ENCODE results near the gene KCNA1.
A peak's percentile ranks its signal among the peaks of the same experiment; 100 is the strongest.
"Not testable (repeated sequence)": the region's sequence is repeated elsewhere in the genome, so short reads cannot be mapped to it uniquely, and the experiment has no call there.

The KCNA1 gene

GRCh38 chr12:4909734-4910501, at the start of gene KCNA1:
Gene KCNA1 (plus strand): TSS chr12:4909905. CDS start chr12:4911379, 1,474 bp downstream.
- no peak for DNase-seq

DNA sequence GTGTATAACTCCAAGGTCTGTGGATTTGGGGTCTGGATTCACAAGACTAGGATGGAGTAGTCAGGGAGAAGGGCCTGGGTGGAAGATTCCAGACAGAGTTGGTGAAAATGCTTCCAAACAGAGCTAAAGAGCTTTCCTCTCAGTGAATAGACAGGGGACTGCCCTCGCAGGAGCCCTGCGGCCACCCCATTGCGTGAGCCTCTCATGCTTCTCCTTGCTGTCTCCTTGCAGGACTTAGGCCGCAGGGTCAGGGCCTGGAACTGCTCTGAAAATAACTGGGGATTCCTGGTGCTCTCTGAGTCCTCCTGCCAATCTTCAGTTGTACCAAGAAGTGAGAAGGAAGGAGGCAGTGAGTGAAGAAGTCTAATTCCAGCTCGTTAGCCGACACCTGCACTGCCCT, 49.0 kb upstream of the KCNA1 start:
- no peak for DNase-seq

- DNase-seq, result no peak
These were observed 46.9 kb upstream of the KCNA1 start for GRCh38 chr12:4862809-4863208.

GRCh38 chr12:4864575-4864974, 45.1 kb upstream of the KCNA1 start:
- DNase-seq, result no peak

DNA sequence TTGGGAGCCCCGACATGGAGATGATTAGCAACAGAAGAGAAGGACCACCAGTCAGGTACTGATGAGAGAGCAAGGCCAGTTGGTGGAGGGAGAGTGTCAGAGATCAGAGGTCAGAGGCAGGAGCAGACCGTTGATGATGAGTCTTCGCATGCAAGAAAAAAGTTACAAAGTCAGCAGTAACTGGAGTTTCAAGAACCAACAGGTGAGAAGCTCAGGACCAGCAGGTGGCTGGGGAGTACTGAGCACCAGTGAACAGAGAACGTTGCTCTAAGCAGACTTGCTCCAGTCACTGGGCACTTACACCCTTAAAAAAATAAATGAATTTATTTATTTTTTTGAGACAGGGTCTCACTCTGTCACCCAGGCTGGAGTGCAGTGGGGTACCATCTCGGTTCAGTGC, 44.5 kb upstream of the KCNA1 start:
- no peak for DNase-seq

GRCh38 chr12:4866299-4866698, 43.4 kb upstream of the KCNA1 start:
- DNase-seq, result no peak

GRCh38 chr12:4867384-4867783, 42.3 kb upstream of the KCNA1 start:
- DNase-seq, result no peak

DNA sequence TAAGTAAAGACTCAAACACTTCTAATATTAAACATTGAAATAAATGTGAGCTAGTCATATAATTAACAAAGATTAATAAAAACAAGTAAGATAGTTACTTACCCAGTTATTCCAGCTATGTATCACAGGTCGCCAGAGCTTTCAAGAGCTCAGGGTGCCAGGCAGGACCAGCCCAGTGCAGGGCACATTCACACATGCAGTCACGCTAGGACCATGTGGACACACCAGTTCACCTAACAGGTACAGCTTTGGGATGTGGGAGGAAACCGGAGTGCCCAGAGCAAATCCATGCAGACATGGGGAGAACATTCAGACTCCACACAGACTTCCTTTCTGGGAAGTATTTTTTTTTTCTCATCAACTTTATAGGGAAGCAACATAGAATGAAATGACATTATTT, 39.3 kb upstream of the KCNA1 start:
- DNase-seq, result no peak

- DNase-seq, result no peak
These were observed 38.2 kb upstream of the KCNA1 start for GRCh38 chr12:4871514-4871913.

DNA sequence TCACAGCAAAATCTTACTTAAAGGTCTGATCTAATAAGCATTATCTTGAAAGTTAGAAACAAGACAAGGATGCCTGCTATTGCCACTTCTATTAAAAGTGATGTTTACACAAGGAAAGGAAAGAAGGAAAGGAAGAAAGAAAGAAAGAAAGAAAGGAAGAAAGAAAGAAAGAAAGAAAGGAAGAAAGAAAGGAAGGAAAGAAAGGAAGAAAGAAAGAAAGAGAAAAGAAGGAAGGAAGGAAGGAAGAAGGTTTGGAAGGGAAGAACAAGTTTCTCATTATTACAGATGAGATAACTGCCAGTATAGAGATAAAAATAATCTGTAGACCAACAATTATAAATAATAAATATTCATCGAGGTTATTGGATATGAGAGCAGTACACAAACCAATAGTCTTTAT, 35.8 kb upstream of the KCNA1 start:
- DNase-seq, result no peak

- DNase-seq, result no peak
These were observed 35.0 kb upstream of the KCNA1 start for GRCh38 chr12:4874671-4875070.

- DNase-seq, result not testable (repeated sequence)
These were observed 30.2 kb upstream of the KCNA1 start for GRCh38 chr12:4879481-4879880.

DNA sequence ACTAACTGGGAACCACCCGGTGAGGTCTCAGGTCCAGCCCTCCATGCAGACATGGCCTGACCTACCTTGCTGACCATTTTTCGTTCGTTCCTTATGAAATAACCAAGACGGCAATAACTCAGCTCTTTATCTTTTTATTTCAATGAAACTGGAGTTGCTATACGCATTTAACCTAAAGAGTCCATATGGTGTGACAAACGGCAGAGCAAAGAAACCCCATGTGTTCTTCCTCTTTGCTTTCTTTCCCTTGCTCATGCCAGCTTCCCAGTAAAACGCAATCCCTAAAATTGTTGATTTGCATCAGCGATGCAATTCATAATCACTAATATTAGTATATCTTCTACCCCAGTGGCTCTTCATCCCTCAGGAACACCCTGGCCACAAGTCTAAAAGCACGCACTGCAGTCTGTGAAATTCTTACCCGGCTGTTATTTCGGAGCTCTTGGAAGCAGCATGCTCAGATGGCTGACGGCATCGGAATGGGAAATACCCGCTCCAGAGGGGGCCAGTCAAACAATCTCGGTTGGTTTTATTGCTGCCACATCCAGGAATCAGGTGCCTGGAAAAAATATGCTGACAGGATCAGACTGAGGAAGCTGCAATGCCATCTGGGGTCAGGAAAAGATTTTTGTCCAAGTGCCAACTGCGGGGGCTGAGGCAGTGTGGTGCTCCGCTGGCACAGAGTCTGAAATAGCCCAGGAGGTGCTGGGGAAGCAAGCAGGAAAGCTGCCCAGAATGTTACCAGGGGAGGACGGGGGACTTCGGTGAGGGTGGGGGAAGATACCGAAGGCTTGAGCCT, 28.2 kb upstream of the KCNA1 start:
- DNase-seq, result no peak

- no peak for DNase-seq
These were observed 17.8 kb upstream of the KCNA1 start for GRCh38 chr12:4891866-4892265.

DNA sequence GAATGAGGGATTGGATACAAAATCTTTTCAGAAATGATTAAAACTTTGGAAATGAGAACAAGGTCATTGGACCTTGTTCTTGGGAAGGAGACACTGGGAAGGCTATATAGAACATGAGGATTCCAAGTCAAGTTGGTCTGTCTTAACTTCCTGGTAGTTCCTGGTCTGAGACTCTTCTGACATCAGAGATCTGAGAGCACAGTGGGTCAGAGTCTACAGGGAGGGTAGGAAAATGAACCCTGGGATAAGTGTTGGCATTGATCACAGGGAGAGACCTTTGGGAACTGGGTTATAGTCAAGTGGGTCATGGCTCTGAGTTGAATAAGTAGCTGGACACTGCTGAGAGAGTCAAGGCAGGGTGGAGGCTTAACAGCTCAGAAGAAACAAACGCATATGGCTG, 17.3 kb upstream of the KCNA1 start:
- no peak for DNase-seq

DNA sequence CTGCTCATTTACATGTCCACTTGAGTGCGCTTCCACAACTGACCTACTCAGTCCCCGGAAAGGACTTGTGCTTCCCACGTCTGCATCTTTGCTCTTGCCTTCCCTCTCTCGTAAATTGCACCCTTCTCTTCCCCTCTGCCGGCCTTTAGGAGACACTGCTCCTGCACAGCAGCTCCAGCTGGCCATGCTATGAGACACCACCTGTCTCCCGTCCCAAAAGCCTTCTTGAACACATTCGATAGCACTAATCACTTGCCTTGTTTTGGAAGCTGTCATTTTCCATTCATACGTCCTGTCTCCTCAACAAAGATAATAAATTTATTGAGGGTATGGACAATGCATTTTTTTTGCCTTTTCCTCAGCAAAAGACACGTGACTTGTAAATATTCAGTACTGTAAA, 15.7 kb upstream of the KCNA1 start:
- DNase-seq, result no peak

DNA sequence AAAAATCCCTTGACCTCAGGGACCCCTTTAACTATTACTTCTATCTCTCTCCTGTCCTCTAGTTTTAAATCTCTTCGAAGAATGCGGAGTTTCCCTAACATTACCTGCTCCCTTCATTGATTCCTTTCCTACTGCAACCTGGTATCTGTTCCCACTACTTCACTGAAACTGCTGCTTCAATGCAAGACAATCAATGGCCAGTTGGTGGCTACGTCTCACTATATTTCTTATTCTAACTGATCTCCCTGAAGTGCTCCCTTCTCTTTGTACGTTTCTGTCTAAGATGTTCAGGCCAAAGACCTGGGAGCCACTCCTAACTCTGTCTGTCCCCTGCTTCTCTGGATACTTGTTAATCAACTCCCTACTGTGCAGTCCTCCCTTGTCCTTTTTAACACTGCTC, 10.3 kb upstream of the KCNA1 start:
- no peak for DNase-seq

DNA sequence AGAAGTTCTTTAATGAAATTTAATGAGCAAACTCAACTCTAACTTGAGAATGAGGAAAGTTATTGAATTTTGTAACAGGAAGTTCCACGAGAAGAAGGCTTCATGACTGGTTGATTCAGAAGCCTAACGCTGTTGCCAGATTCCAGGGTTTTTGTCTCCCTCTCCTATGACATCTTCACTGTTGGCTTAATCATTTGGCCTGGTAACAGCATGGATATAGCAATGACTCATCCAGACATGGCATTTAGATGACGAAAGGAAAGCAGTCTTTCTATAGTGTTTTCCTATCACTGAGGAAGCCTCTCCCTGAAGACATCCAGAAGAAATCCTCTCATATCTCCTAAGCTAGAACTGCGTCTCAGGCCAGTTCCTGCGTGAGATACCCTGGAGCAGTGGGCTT, 9.4 kb upstream of the KCNA1 start:
- no peak for DNase-seq

DNA sequence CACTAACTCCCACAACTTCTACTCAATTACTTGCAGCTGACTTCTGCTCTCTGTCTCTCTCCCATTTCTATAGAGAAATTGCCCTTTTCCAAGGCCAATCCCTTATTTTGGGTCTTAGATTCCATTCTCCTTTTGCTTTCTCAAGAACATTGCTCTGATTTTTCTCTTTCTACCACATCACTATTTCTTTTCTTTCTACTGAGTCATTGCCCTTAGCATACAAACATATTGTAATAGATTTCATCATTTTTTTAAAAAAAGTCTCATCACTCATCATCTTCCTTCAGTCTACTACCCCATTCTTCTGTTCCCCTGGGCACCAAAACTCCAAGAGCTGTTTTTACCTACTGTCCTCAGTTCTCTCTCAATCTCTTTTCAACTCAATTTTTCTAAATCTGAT, 4.4 kb upstream of the KCNA1 start:
- no peak for DNase-seq

GRCh38 chr12:4908684-4909409, 858 bp upstream of the KCNA1 start:
- peak; percentile 74 for DNase-seq

- no peak for DNase-seq
These were observed 333 bp upstream of the KCNA1 start for GRCh38 chr12:4909410-4909733.

DNA sequence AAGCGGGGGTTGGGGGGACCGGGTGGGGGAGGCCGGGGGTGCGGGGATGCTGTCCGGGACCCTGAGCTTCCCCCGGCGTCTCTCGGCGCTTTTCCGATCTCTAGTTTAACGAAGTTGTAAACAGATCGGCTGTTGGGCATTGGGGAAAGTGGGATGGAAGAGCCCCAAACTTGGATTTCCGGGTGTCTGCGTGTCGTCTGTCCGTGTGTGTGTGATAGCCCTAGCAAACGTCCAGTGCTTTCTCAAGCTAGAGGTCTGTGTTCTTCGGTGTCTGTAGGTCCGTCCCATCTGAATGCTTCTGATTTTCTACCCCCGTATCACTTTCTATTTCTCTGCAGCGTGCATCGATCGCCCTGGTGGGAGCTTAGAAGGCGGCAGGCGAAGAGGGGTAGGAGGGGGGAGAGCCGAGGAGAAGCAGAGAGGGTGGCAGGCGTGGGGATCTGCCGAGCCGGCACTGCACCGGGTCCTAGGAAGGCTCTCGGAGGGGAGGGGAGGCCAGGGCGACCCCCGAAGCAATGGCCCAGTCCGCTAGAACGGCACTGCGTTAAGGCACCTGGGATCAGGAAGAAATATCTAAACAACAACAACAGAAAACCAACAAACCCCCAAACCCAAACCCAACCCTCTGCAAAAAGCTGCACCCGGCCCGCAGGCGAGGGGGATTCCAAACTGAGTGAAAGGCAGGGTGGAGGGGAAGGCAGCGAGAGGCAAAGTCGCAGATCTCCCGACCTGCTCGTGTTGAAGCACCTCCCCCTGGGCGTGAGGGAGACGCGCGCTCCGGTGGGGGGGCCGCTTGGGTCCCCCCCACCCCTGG, 1.0 kb downstream of the KCNA1 start:
- DNase-seq, result no peak

Data from NCI-H1436 treated with DMSO at 0.1 percent for 48 hours (cell line).